ENCODE results near the gene SPOCD1.

SPOCD1 gene

DNA sequence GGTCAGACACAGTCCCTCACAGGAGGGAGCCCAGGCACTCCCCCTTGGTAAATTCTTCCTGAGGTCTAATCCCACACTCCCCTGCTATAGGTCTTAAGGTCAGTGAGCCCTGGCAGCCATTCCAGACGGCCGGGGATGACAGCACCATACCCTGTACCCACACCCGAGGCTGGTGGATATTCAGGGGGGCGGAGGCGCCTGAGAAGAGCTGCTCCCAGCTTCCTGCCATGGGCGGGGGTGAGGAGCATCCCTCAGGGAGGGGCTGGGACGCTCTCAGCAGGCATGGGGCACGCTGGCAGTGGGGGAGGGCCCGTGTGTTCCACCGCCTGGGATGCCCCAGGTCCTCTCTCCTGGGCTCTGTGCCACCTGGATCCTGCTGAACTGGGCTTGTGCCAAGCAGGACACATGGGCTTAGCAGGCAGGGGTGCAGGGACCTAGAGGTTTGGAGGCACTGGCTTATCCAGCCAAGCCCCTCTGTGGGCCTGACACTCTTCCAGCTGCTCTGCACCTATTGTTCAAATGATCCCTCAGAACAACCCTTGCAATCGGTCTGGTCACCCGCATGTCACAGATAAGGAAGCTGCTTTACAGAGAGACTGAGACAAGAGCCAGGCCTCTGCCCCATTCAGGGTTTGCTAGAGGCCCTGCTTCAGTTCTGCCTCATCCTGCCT lies 46.0 kb downstream of the SPOCD1 start:
- no peak for DNase-seq

GRCh38 chr1:31768939-31769704 lies 46.7 kb downstream of the SPOCD1 start:
- DNase-seq: no peak

DNA sequence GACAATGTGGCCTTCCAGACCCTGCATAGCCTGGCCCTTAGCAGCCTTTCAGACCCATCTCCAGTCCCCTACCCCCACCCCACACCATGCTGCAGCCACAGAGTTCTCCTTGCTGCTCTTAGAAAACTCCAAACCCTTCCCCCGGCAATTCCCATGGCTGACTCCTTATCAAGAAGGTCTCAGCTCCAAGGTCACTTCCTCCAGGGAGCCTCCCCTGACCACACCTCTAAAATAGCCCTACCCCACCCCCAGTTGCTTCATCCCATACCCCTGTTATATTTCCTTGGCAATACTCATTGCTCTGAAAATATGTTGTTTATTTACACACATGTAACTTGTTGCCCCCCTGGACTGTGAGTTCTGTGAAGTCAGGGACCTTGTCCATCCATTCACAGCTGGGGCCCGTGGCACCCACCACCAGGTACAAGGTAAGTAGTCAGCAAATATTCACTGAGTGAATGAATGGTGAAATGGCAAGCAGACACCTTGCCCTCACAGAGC lies 47.4 kb downstream of the SPOCD1 start:
- DNase-seq: no peak

GRCh38 chr1:31767225-31767624 lies 48.6 kb downstream of the SPOCD1 start:
- DNase-seq: no peak

DNA sequence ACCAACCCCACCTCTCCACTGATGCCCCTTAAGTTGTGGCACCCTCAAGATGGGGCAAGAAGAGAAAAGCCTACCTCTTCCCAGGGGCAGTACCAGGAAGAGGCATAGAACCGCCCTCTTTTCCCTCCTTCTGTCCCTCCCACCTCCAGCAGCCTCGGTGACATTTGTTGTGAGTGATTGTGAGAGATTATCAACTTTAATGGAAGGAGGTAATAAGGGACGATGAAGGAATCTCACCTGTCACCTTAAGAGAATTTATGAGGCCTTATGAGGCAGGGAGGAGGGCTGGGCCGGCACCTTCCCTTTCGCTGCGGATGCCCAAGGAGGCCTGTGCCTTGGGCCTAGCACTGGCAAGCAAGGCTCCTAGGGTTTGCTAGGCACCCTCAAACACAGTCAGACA lies 50.3 kb downstream of the SPOCD1 start:
- no peak for DNase-seq

- peak; percentile 29 for DNase-seq
Measured at GRCh38 chr1:31765041-31765467, 50.8 kb downstream of the SPOCD1 start.

GRCh38 chr1:31764312-31765040 lies 51.3 kb downstream of the SPOCD1 start, which contains the start of gene ADGRB2:
ADGRB2 (minus strand) TSS chr1:31764340; CDS start chr1:31757221, 7,119 bp downstream.
- DNase-seq: peak; percentile 24

GRCh38 chr1:31763671-31764311 lies 52.0 kb downstream of the SPOCD1 start:
- DNase-seq: no peak

GRCh38 chr1:31762726-31763670 lies 52.8 kb downstream of the SPOCD1 start:
- DNase-seq: peak; percentile 82

GRCh38 chr1:31762323-31762722 lies 53.5 kb downstream of the SPOCD1 start:
- no peak for DNase-seq

- no peak for DNase-seq
Measured at GRCh38 chr1:31761883-31762282, 53.9 kb downstream of the SPOCD1 start.

GRCh38 chr1:31760471-31761470 lies 55.1 kb downstream of the SPOCD1 start:
- DNase-seq: peak; percentile 60

- DNase-seq: no peak
Measured at GRCh38 chr1:31759298-31760023, 56.4 kb downstream of the SPOCD1 start.

GRCh38 chr1:31758823-31759222 lies 57.0 kb downstream of the SPOCD1 start:
- no peak for DNase-seq

GRCh38 chr1:31757989-31758388 lies 57.8 kb downstream of the SPOCD1 start:
- DNase-seq: no peak

DNA sequence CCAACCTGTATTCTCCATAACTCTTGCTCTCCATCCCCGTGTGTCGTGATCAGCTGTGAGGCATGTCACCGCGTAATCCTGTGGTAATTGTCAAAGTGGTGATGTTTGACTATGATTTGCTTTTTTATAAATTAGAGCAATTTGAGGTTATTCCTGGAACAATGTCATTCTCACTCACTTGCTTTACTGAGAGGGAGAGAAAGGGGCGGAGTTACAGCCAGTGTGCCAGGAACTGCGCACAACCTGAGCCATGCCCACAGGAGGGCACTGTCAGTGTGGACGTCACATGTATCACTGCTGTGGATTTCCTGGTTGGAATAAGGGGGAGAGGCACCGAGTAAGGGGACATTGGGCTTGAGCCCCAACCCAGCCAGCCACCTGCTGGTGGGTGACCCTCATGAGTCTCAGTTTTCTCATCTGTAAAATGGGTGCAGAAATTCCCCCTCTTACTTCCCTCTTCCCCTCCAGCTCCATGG lies 58.6 kb downstream of the SPOCD1 start:
- DNase-seq: no peak

DNA sequence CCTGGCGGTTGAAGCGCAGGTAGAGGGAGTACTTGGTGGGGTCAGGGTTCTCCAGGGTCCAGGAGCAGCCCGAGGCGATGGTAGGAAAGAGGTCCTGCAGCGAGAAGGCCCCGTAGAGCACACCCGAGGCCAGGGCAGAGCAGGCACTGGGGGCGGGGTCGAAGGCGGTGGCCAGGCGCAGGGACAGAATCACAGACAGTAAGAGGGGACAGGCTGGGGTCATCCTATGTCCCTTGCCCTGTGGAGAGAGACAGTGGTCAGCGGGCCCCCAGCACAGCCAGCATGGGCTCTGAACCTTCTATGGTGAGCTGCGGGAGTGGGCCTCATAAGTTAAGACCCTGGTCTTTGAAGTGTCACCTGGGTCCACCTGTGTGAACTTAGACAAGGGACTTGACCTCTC lies 59.2 kb downstream of the SPOCD1 start:
- DNase-seq: no peak

DNA sequence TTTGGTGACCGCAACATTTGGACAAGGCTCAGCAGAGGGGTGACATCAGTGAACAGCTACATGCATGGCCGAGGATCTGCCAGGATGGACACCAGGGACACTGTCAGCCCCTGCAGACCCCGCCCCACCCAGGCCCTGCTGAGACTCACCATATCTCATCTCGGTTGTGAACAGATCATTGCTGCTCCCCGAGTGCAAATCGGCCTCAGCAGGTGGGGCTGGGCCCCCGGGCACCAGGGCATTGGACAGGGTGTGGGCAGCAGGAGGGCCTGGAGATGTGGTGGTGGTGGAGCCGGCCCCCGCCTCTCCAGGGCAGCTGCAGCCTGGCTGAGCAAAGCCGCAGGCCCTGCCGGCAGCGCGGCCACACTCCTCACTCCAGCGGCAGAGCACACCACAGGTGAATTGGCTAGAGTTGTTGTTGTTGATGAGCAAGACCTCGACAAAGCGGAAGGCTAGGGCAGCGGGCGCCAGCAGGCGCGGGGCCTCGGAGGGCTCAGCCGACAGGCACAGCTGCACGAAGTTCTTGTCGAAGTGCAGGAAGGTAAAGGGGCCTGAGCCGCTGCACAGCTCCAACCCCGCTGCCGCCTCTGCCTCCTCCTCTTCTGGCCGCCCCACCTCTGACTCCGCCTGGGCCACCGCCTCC lies 59.9 kb downstream of the SPOCD1 start:
- DNase-seq: no peak

DNA sequence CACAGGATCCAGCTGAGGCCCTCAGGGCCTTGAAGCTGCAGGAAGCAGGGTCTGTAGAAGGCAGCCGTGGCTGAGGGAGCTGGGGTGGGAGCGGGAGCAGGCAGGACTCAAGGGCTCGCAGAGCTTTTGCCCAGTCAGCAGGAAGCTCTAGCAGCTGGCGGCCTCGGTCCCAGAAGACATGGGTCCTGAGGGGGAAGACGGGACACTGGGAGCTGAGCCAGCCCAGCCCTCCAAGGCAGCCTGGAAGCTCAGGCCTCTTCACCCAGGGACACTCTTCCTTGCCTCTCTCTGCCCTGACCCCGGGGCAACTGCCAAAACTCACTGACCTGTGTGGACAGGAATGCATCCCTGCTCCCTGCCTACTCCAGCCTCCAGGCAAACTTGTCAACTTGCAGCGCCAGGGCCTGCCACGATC lies 60.6 kb downstream of the SPOCD1 start:
- no peak for DNase-seq
